Thyroid gland (tissue), 4 donors: ENCODE data around the gene SH3BP4.

Source experiments
- CTCF ChIP-seq, 6 experiments: fragments of 200-600 bp in 3 of 6; fragments of 450-650 bp in 3 of 6; sonication (generic) in 3 of 6; IDR thresholded peaks; one replicate each; pipeline ENCODE4 v1.5.1; 2016 to 2019; ENCODE audit warnings: antibody characterized with exemption in 6 of 6, mild to moderate bottlenecking in 2 of 6, inconsistent platforms in 1 of 6, moderate library complexity in 1 of 6
- POLR2A ChIP-seq, 2 donors: fragments of 450-650 bp; IDR thresholded peaks; one replicate each; pipeline ENCODE4 v1.6.1; 2017; ENCODE audit warnings: antibody characterized with exemption in 2 of 2, mild to moderate bottlenecking in 2 of 2, moderate library complexity in 1 of 2

- TF ChIP-seq POLR2A (IDR thresholded peaks at IDR 0.05) (no peak), CTCF (IDR thresholded peaks at IDR 0.05) (no peak)
These were observed 95.6 kb downstream of the SH3BP4 start for GRCh38 chr2:235047171-235048160.
